GM18511 (cell line): Measurements from ENCODE around the gene CLCN1.
A peak's percentile ranks its signal among the peaks of the same experiment; 100 is the strongest.

Experiments
- ATAC-seq: cut with Tn5 transposase; IDR thresholded peaks from one replicate; pipeline ENCODE4 v1.9.1; 2021; ENCODE audit warnings: mild to moderate bottlenecking, moderate library complexity; ENCODE audit not compliant: unreplicated experiment

The CLCN1 gene

GRCh38 chr7:143394777-143395176 lies 78.9 kb downstream of the CLCN1 start:
- ATAC-seq, result no peak

- ATAC-seq, result peak; percentile 48
These were observed 79.6 kb downstream of the CLCN1 start for GRCh38 chr7:143395187-143396149.

- no peak for ATAC-seq
These were observed 80.3 kb downstream of the CLCN1 start for GRCh38 chr7:143396182-143396581.

- no peak for ATAC-seq
These were observed 81.0 kb downstream of the CLCN1 start for GRCh38 chr7:143396625-143397556.

GRCh38 chr7:143397710-143398530 lies 82.0 kb downstream of the CLCN1 start:
- ATAC-seq, result no peak

- no peak for ATAC-seq
These were observed 82.7 kb downstream of the CLCN1 start for GRCh38 chr7:143398616-143399015.

- ATAC-seq, result no peak
These were observed 83.2 kb downstream of the CLCN1 start for GRCh38 chr7:143399151-143399550.

GRCh38 chr7:143399642-143400041 lies 83.7 kb downstream of the CLCN1 start:
- ATAC-seq, result no peak

GRCh38 chr7:143401265-143401664 lies 85.4 kb downstream of the CLCN1 start:
- ATAC-seq, result no peak
